Measurements from ENCODE around the gene NAA40.

The NAA40 gene

GRCh38 chr11:63986932-63987513, 48.2 kb downstream of the NAA40 start:
- peaks cover 26 to 52% of the 10 kb centered on the region in 2 donors for H3K36me3 ChIP-seq (replicated peaks in 1 of 2; ENCODE audit: control insufficient read depth in 2 of 2, insufficient read depth in 2 of 2, low read length in 2 of 2)
- H3K4me3 ChIP-seq (ENCODE audit: low read length in 2 of 2), result peak overlapping the region; percentile 87 to 98
- peaks cover 12 to 16% of the 10 kb centered on the region in 2 donors for H3K4me1 ChIP-seq (ENCODE audit: control insufficient read depth in 2 of 2, insufficient read depth in 1 of 2, low read depth in 1 of 2, low read length in 2 of 2)
- no peak overlapping the region for H2BK120ac ChIP-seq (ENCODE audit: low read depth, low read length)
- no peak overlapping the region for H2BK15ac ChIP-seq (ENCODE audit: low read length)
- H4K91ac ChIP-seq (ENCODE audit: low read depth, low read length, poor library complexity), result no peak overlapping the region
- peak overlapping the region; percentile 22 for H3K23ac ChIP-seq (ENCODE audit: low read depth, low read length, poor library complexity)
- no CpG with 5 or more reads among the region's 25 CpGs for WGBS, 2 donors (ENCODE audit: extremely low coverage in 2 of 2, insufficient read length in 2 of 2, insufficient replicate concordance in 1 of 2)
- H3K18ac ChIP-seq (ENCODE audit: low read length), result peak overlapping the region; percentile 91
- peak overlapping the region; percentile 41 for H3K4ac ChIP-seq (ENCODE audit: low read length)
- no peak overlapping the region for H3K14ac ChIP-seq (ENCODE audit: low read length)
- peak overlapping the region; percentile 99 for H3K27ac ChIP-seq (replicated peaks; ENCODE audit: low read length)
- H3K9ac ChIP-seq (ENCODE audit: low read depth, low read length, poor library complexity), result peak overlapping the region; percentile 95
- no peaks in the 10 kb centered on the region for H3K9me3 ChIP-seq (replicated peaks in 1 of 2; ENCODE audit: control insufficient read depth in 2 of 2, insufficient read depth in 1 of 2, low read depth in 1 of 2, low read length in 2 of 2)
- peaks cover 25% of the 10 kb centered on the region for H3K79me1 ChIP-seq (ENCODE audit: low read depth, low read length)
- H2AFZ ChIP-seq (ENCODE audit: low read length), result peak overlapping the region; percentile 86
- peak overlapping the region; percentile 78 for H3K4me2 ChIP-seq (ENCODE audit: insufficient read depth, low read length, poor library complexity, severe bottlenecking)
- H2AK5ac ChIP-seq (ENCODE audit: low read depth, low read length), result peak overlapping the region; percentile 76
- H4K8ac ChIP-seq (ENCODE audit: low read depth, low read length), result no peak overlapping the region
- DNase-seq (ENCODE audit: low spot score), result no peak
- H3K27me3 ChIP-seq (ENCODE audit: control insufficient read depth in 3 of 3, insufficient read depth in 3 of 3, low read depth in 1 of 3, low read length in 3 of 3), result no peaks in the 10 kb centered on the region
- no peak overlapping the region for H2BK12ac ChIP-seq (ENCODE audit: low read length)
- H2BK5ac ChIP-seq (ENCODE audit: low read length), result peak overlapping the region; percentile 88

DNA sequence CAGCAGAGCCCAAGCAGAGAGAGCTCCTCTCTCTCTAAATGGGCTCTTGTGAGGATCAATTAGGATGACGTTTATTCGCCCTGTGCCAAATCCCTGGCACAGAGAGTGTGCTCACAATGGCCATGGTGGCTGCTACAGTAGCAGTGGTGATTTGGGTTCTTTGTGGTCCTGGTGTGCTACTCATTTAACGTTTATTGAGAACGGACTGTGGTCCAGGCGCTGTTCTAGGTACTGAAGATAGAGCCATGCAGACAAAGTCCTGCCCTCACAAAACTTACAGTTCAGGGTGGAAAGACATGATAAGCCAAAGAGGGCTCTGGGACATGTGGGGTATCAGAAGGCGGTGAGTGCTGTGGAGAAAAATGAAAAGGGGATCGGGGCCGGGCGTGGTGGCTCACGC, 52.8 kb downstream of the NAA40 start:
- no peak overlapping the region for H3K4me2 ChIP-seq (ENCODE audit: insufficient read depth, low read length, poor library complexity, severe bottlenecking)
- H3K27me3 ChIP-seq (ENCODE audit: control insufficient read depth in 3 of 3, insufficient read depth in 3 of 3, low read depth in 1 of 3, low read length in 3 of 3), result no peaks in the 10 kb centered on the region
- H3K4ac ChIP-seq (ENCODE audit: low read length), result no peak overlapping the region
- no peak overlapping the region for H2AK5ac ChIP-seq (ENCODE audit: low read depth, low read length)
- H3K36me3 ChIP-seq (replicated peaks in 1 of 2; ENCODE audit: control insufficient read depth in 2 of 2, insufficient read depth in 2 of 2, low read length in 2 of 2), result peaks cover 43 to 84% of the 10 kb centered on the region in 2 donors
- H3K9me3 ChIP-seq (replicated peaks in 1 of 2; ENCODE audit: control insufficient read depth in 2 of 2, insufficient read depth in 1 of 2, low read depth in 1 of 2, low read length in 2 of 2), result no peaks in the 10 kb centered on the region
- H4K91ac ChIP-seq (ENCODE audit: low read depth, low read length, poor library complexity), result no peak overlapping the region
- H3K27ac ChIP-seq (replicated peaks; ENCODE audit: low read length), result no peak overlapping the region
- no CpG with 5 or more reads among the region's 10 CpGs for WGBS, 2 donors (ENCODE audit: extremely low coverage in 2 of 2, insufficient read length in 2 of 2, insufficient replicate concordance in 1 of 2)
- H3K4me1 ChIP-seq (ENCODE audit: control insufficient read depth in 2 of 2, insufficient read depth in 1 of 2, low read depth in 1 of 2, low read length in 2 of 2), result peaks cover 8 to 9% of the 10 kb centered on the region in 2 donors
- H3K9ac ChIP-seq (ENCODE audit: low read depth, low read length, poor library complexity), result no peak overlapping the region
- H3K18ac ChIP-seq (ENCODE audit: low read length), result no peak overlapping the region
- no peak overlapping the region for H4K8ac ChIP-seq (ENCODE audit: low read depth, low read length)
- no peak overlapping the region for H3K4me3 ChIP-seq (ENCODE audit: low read length in 2 of 2)
- no peak overlapping the region for H2AFZ ChIP-seq (ENCODE audit: low read length)
- no peak overlapping the region for H3K23ac ChIP-seq (ENCODE audit: low read depth, low read length, poor library complexity)
- H2BK12ac ChIP-seq (ENCODE audit: low read length), result no peak overlapping the region
- H3K79me1 ChIP-seq (ENCODE audit: low read depth, low read length), result peaks cover 27% of the 10 kb centered on the region
- no peak overlapping the region for H2BK5ac ChIP-seq (ENCODE audit: low read length)
- H3K14ac ChIP-seq (ENCODE audit: low read length), result no peak overlapping the region
- H2BK120ac ChIP-seq (ENCODE audit: low read depth, low read length), result no peak overlapping the region
- H2BK15ac ChIP-seq (ENCODE audit: low read length), result no peak overlapping the region
- DNase-seq (ENCODE audit: low spot score), result no peak

DNA sequence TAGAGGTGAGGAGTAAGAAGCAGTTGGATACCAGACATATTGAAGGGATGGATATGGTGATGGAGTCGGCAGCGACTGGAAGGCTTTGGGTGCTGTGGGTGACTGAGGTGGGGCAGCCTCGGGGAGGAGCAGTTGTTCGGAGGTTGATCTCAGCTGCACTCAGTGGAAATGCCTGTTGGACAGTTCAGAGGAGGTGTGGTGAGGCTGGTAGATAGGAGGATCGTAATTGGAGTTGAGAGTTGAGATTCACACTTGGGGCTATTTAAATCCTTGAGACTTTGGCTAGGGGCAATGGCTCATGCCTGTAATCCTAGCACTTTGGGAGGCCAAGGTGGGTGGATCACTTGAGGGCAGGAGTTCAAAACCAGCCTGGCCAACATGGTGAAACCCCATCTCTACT, 54.3 kb downstream of the NAA40 start:
- Histone ChIP-seq H4K91ac (ENCODE audit: low read depth, low read length, poor library complexity) (no peak overlapping the region), H2AK5ac (ENCODE audit: low read depth, low read length) (no peak overlapping the region), H3K4ac (ENCODE audit: low read length) (no peak overlapping the region), H3K27ac (replicated peaks; ENCODE audit: low read length) (no peak overlapping the region), H3K79me1 (ENCODE audit: low read depth, low read length) (peaks cover 22% of the 10 kb centered on the region), H3K4me2 (ENCODE audit: insufficient read depth, low read length, poor library complexity, severe bottlenecking) (no peak overlapping the region), H2BK12ac (ENCODE audit: low read length) (no peak overlapping the region), H3K23ac (ENCODE audit: low read depth, low read length, poor library complexity) (no peak overlapping the region), H3K4me1 (ENCODE audit: control insufficient read depth in 2 of 2, insufficient read depth in 1 of 2, low read depth in 1 of 2, low read length in 2 of 2) (peaks cover 0 to 3% of the 10 kb centered on the region in 2 donors), H2BK5ac (ENCODE audit: low read length) (no peak overlapping the region), H3K18ac (ENCODE audit: low read length) (peak overlapping the region; percentile 38), H3K14ac (ENCODE audit: low read length) (no peak overlapping the region), H2AFZ (ENCODE audit: low read length) (no peak overlapping the region), H2BK120ac (ENCODE audit: low read depth, low read length) (no peak overlapping the region), H3K9me3 (replicated peaks in 1 of 2; ENCODE audit: control insufficient read depth in 2 of 2, insufficient read depth in 1 of 2, low read depth in 1 of 2, low read length in 2 of 2) (no peaks in the 10 kb centered on the region), H3K36me3 (replicated peaks in 1 of 2; ENCODE audit: control insufficient read depth in 2 of 2, insufficient read depth in 2 of 2, low read length in 2 of 2) (peaks cover 52 to 90% of the 10 kb centered on the region in 2 donors), H4K8ac (ENCODE audit: low read depth, low read length) (no peak overlapping the region), H3K4me3 (ENCODE audit: low read length in 2 of 2) (no peak overlapping the region), H3K9ac (ENCODE audit: low read depth, low read length, poor library complexity) (no peak overlapping the region), H3K27me3 (ENCODE audit: control insufficient read depth in 3 of 3, insufficient read depth in 3 of 3, low read depth in 1 of 3, low read length in 3 of 3) (no peaks in the 10 kb centered on the region), H2BK15ac (ENCODE audit: low read length) (no peak overlapping the region)
- no peak for DNase-seq (ENCODE audit: low spot score)
- no CpG with 5 or more reads among the region's 5 CpGs for WGBS, 2 donors (ENCODE audit: extremely low coverage in 2 of 2, insufficient read length in 2 of 2, insufficient replicate concordance in 1 of 2)

GRCh38 chr11:63993993-63994392, 55.2 kb downstream of the NAA40 start:
- Histone ChIP-seq H2BK120ac (ENCODE audit: low read depth, low read length) (no peak overlapping the region), H3K27me3 (ENCODE audit: control insufficient read depth in 3 of 3, insufficient read depth in 3 of 3, low read depth in 1 of 3, low read length in 3 of 3) (peaks cover 0 to 1% (median 0%) of the 10 kb centered on the region in 3 experiments), H4K91ac (ENCODE audit: low read depth, low read length, poor library complexity) (no peak overlapping the region), H3K79me1 (ENCODE audit: low read depth, low read length) (peaks cover 14% of the 10 kb centered on the region), H2BK5ac (ENCODE audit: low read length) (no peak overlapping the region), H3K36me3 (replicated peaks in 1 of 2; ENCODE audit: control insufficient read depth in 2 of 2, insufficient read depth in 2 of 2, low read length in 2 of 2) (peaks cover 45 to 85% of the 10 kb centered on the region in 2 donors), H2BK15ac (ENCODE audit: low read length) (no peak overlapping the region), H3K9ac (ENCODE audit: low read depth, low read length, poor library complexity) (no peak overlapping the region), H3K23ac (ENCODE audit: low read depth, low read length, poor library complexity) (no peak overlapping the region), H2AFZ (ENCODE audit: low read length) (no peak overlapping the region), H4K8ac (ENCODE audit: low read depth, low read length) (no peak overlapping the region), H3K18ac (ENCODE audit: low read length) (no peak overlapping the region), H3K4ac (ENCODE audit: low read length) (no peak overlapping the region), H3K14ac (ENCODE audit: low read length) (no peak overlapping the region), H2AK5ac (ENCODE audit: low read depth, low read length) (no peak overlapping the region), H3K4me2 (ENCODE audit: insufficient read depth, low read length, poor library complexity, severe bottlenecking) (no peak overlapping the region), H3K4me3 (ENCODE audit: low read length in 2 of 2) (no peak overlapping the region), H3K27ac (replicated peaks; ENCODE audit: low read length) (no peak overlapping the region), H3K4me1 (ENCODE audit: control insufficient read depth in 2 of 2, insufficient read depth in 1 of 2, low read depth in 1 of 2, low read length in 2 of 2) (peaks cover 0 to 9% of the 10 kb centered on the region in 2 donors), H3K9me3 (replicated peaks in 1 of 2; ENCODE audit: control insufficient read depth in 2 of 2, insufficient read depth in 1 of 2, low read depth in 1 of 2, low read length in 2 of 2) (no peaks in the 10 kb centered on the region), H2BK12ac (ENCODE audit: low read length) (no peak overlapping the region)
- no peak for DNase-seq (ENCODE audit: low spot score)
- no CpG with 5 or more reads among the region's 6 CpGs for WGBS, 2 donors (ENCODE audit: extremely low coverage in 2 of 2, insufficient read length in 2 of 2, insufficient replicate concordance in 1 of 2)
